ENCODE data around the gene TSKU.

TSKU gene

DNA sequence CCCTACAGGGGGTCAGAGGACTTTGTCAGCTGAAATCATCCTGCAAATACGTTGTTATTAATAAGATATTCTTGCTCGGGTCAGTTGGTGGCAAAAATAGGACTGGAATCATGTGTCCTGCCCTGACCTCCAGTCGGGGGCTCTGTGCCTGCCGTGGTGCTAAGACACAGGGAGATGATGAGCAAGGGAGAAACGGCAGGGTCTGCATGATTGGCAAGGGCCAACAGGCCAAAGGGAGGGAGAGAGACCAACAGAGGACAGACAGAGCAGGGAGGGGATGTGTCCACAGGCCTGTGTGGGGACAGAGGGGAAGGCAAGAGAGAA is 10.4 kb upstream of the TSKU start:
- H3K36me3 ChIP-seq (ENCODE audit: control insufficient read depth, insufficient read depth, low read length), result no peaks in the 10 kb centered on the region
- no peak overlapping the region for H3K9ac ChIP-seq (ENCODE audit: low read length)
- H3K4me1 ChIP-seq (ENCODE audit: control insufficient read depth, insufficient read depth, low read length), result peaks cover 49% of the 10 kb centered on the region
- H3K4me3 ChIP-seq (ENCODE audit: low read depth, low read length), result no peak overlapping the region
- H3K27me3 ChIP-seq (ENCODE audit: control insufficient read depth, insufficient read depth, low read length), result no peaks in the 10 kb centered on the region
- no peak overlapping the region for H3K27ac ChIP-seq (ENCODE audit: low read depth, low read length)
- H3K9me3 ChIP-seq (ENCODE audit: control insufficient read depth, insufficient read depth, low read depth, low read length), result peaks cover 24% of the 10 kb centered on the region

DNA sequence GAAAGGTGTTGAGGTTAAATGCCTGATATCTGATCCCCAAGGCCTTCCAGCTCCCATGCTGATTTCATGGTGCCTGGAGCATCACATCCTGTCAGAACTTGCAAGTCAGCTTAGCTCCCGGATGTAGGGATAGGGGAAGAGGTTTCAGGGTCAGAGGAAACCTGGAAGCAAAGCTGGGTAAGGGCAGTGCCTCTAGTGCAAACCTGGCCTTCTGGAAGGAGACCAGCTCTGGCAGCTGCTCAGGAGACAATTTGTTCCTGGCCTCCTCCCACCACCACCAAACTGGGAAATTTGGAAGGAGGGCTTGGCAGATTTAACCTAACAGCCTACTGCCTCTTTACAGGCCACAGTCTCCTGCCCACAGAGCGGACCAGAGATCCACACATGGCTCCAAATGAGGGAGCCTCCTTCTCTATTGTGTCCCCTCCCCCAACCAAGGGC is 9.2 kb upstream of the TSKU start:
- no peak overlapping the region for H3K27ac ChIP-seq (ENCODE audit: low read depth, low read length)
- H3K9me3 ChIP-seq (ENCODE audit: control insufficient read depth, insufficient read depth, low read depth, low read length), result peaks cover 36% of the 10 kb centered on the region
- H3K4me3 ChIP-seq (ENCODE audit: low read depth, low read length), result no peak overlapping the region
- H3K4me1 ChIP-seq (ENCODE audit: control insufficient read depth, insufficient read depth, low read length), result peaks cover 37% of the 10 kb centered on the region
- no peaks in the 10 kb centered on the region for H3K27me3 ChIP-seq (ENCODE audit: control insufficient read depth, insufficient read depth, low read length)
- H3K9ac ChIP-seq (ENCODE audit: low read length), result no peak overlapping the region
- H3K36me3 ChIP-seq (ENCODE audit: control insufficient read depth, insufficient read depth, low read length), result no peaks in the 10 kb centered on the region

DNA sequence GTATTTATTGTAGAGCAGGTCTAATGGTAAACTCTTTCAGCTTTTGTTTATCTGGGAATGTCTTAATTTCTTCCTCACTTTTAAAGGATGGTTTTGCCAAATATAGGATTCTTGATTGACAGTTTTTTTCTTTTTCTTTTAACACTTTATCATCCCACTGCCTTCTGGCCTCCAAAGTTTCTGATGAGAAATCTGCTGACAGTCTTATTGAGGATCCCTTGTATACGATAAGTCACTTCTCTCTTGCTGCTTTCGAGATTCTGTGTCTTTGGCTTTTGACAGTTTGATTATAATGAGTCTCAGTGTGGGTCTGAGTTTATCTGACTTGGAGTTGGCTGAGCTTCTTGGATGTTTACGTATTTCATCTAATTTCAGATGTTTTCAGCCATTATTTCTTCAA is 6.7 kb upstream of the TSKU start:
- H3K27me3 ChIP-seq (ENCODE audit: control insufficient read depth, insufficient read depth, low read length), result no peaks in the 10 kb centered on the region
- peaks cover 22% of the 10 kb centered on the region for H3K4me1 ChIP-seq (ENCODE audit: control insufficient read depth, insufficient read depth, low read length)
- peaks cover 43% of the 10 kb centered on the region for H3K9me3 ChIP-seq (ENCODE audit: control insufficient read depth, insufficient read depth, low read depth, low read length)
- no peak overlapping the region for H3K4me3 ChIP-seq (ENCODE audit: low read depth, low read length)
- H3K27ac ChIP-seq (ENCODE audit: low read depth, low read length), result no peak overlapping the region
- H3K9ac ChIP-seq (ENCODE audit: low read length), result no peak overlapping the region
- H3K36me3 ChIP-seq (ENCODE audit: control insufficient read depth, insufficient read depth, low read length), result no peaks in the 10 kb centered on the region

DNA sequence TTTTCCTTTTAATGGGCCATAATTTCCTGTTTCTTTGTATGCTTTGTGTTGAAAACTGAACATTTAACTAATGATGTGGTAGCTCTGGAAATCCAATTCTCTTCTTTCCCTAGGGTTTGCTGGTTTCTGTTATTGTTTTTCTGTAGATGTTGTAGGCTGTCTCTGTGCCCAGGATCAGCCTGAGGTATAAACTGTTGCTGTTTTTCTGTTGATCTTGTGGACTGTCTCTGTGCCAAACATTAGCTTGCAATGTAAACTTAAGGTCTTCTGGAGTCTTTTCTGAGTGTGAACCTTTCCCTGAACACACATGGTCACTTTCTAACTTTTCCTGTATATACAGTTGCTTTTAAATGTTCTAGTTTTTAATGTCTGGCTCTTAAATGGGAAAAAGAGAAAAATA is 5.9 kb upstream of the TSKU start:
- H3K4me1 ChIP-seq (ENCODE audit: control insufficient read depth, insufficient read depth, low read length), result peaks cover 22% of the 10 kb centered on the region
- no peak overlapping the region for H3K9ac ChIP-seq (ENCODE audit: low read length)
- no peaks in the 10 kb centered on the region for H3K27me3 ChIP-seq (ENCODE audit: control insufficient read depth, insufficient read depth, low read length)
- H3K4me3 ChIP-seq (ENCODE audit: low read depth, low read length), result no peak overlapping the region
- no peak overlapping the region for H3K27ac ChIP-seq (ENCODE audit: low read depth, low read length)
- H3K9me3 ChIP-seq (ENCODE audit: control insufficient read depth, insufficient read depth, low read depth, low read length), result peaks cover 43% of the 10 kb centered on the region
- H3K36me3 ChIP-seq (ENCODE audit: control insufficient read depth, insufficient read depth, low read length), result no peaks in the 10 kb centered on the region

DNA sequence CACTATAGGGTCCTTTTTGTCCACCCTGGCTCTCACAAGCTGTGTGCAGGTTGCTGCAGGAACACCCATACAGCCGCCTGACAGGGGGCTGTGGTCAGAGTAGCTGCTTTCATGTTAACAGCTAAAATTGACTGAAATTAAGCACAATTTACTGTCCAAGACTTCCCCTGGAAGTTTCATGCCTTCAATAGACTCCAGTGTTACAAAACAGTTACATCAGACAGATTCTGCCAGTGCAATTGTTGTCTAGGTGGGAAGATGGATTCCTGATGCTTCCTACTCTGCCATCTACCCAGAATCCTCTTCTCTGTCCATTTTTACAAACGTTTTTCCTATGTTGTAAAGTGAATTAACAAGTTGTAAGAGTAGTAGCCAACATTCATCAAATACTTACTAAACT is 5.3 kb upstream of the TSKU start:
- Histone ChIP-seq H3K9me3 (ENCODE audit: control insufficient read depth, insufficient read depth, low read depth, low read length) (peaks cover 43% of the 10 kb centered on the region), H3K4me3 (ENCODE audit: low read depth, low read length) (no peak overlapping the region), H3K36me3 (ENCODE audit: control insufficient read depth, insufficient read depth, low read length) (no peaks in the 10 kb centered on the region), H3K27ac (ENCODE audit: low read depth, low read length) (no peak overlapping the region), H3K4me1 (ENCODE audit: control insufficient read depth, insufficient read depth, low read length) (peaks cover 17% of the 10 kb centered on the region), H3K27me3 (ENCODE audit: control insufficient read depth, insufficient read depth, low read length) (no peaks in the 10 kb centered on the region), H3K9ac (ENCODE audit: low read length) (no peak overlapping the region)

DNA sequence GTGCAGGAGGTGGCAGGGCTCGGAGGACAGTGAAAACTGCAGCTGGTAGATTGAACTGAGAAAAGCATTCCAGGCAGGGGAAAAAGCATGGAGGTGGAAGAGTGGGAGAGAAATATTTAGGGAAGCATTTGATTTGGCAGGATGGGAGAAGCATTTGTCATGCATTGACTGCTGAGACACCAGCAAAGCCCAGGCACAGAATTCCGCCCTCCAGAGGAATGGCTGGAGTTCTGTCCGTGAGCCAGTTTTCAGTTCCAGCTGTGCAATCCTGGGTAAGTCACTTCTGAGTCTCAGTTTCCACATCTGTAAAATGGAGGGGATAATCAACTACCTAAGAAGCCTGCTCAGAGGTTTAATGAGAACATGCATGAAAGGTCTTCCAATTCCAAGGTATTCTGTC is 4.3 kb upstream of the TSKU start:
- Histone ChIP-seq H3K4me3 (ENCODE audit: low read depth, low read length) (no peak overlapping the region), H3K27me3 (ENCODE audit: control insufficient read depth, insufficient read depth, low read length) (no peaks in the 10 kb centered on the region)

DNA sequence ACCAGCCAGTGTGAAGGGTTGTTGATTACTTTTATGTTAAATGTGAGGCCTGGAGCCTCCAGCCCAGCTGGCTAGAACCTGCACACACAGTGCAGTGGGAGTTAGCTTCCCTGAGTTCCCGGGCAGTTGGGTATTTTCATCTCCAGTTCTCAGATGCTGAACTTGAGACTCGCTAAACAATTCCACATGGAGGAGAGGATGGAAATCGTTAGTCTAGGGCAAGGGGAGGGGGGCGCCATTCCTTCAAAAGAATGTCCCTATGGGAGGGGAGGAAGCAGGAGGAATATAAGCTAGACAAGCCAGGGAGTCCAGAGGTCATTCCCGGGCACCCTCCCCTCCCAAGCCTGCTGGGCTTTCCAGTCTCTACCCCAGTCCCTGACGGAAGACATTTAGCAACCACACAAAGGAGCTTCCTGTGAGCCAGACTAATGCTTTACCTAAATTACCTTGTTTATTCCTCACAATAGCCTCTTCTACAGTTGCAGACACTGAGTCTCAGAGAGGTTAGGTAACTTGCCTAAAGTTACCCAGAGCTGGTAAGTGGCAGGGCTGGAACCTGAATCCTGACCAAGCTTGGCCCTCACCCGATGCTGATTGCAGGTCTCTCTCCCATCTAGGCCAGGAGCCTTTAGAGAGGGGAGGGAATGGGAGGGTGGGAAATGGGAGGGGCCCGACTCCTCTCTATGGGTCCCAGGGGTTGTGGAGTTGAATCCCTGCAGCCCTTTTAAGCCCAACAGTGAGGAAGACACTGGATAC is 1.9 kb upstream of the TSKU start:
- Histone ChIP-seq H3K27me3 (ENCODE audit: control insufficient read depth, insufficient read depth, low read length) (no peaks in the 10 kb centered on the region), H3K4me3 (ENCODE audit: low read depth, low read length) (peak overlapping the region; percentile 88; the same call in 1 of the 2 replicates), H3K36me3 (ENCODE audit: control insufficient read depth, insufficient read depth, low read length) (no peaks in the 10 kb centered on the region), H3K27ac (ENCODE audit: low read depth, low read length) (no peak overlapping the region), H3K9ac (ENCODE audit: low read length) (peak overlapping the region; percentile 22), H3K4me1 (ENCODE audit: control insufficient read depth, insufficient read depth, low read length) (peaks cover 33% of the 10 kb centered on the region), H3K9me3 (ENCODE audit: control insufficient read depth, insufficient read depth, low read depth, low read length) (peaks cover 34% of the 10 kb centered on the region)

More for the DNA sequence above, 4.3 kb upstream of the TSKU start:
- H3K36me3 ChIP-seq (ENCODE audit: control insufficient read depth, insufficient read depth, low read length), result no peaks in the 10 kb centered on the region
- peaks cover 17% of the 10 kb centered on the region for H3K4me1 ChIP-seq (ENCODE audit: control insufficient read depth, insufficient read depth, low read length)
- H3K27ac ChIP-seq (ENCODE audit: low read depth, low read length), result no peak overlapping the region
- H3K9me3 ChIP-seq (ENCODE audit: control insufficient read depth, insufficient read depth, low read depth, low read length), result peaks cover 43% of the 10 kb centered on the region
- no peak overlapping the region for H3K9ac ChIP-seq (ENCODE audit: low read length)

DNA sequence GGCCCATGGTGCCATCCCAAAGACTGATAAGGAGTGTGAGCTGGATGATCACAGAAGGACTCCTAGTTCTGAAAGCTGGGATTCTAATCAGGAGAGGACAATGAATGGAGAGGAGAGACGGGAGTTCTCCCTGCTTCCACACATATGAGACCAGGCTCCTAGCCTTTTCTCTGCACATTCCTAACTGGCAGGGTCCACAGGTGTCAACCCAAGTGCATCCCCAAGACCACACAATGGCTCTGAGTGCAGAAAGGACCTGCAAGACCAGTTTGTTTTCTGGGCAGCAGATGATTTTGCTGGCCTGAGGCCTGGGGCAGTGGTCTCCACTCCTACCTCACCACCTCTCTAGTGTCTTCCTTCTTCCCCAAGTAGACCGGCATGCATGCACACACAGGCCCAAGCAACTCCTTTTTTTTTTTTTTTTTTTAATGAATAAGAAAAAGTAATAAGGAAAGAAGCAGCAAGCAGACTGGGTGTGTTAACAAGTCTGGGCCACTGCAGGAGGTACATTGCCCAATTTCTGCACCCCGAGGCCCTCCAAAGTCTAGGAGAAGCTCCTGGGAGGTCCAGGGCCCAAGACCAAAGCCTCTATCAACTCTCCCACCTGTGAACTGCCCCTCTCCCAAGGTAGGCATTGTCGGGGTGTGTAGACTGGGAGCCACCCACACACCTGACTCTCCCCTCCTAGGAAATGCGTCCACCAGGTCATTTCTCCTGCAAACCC is 1.2 kb upstream of the TSKU start:
- Histone ChIP-seq H3K36me3 (ENCODE audit: control insufficient read depth, insufficient read depth, low read length) (no peaks in the 10 kb centered on the region), H3K27me3 (ENCODE audit: control insufficient read depth, insufficient read depth, low read length) (no peaks in the 10 kb centered on the region), H3K27ac (ENCODE audit: low read depth, low read length) (peak overlapping the region; percentile 82; the same call in 1 of the 2 replicates), H3K9me3 (ENCODE audit: control insufficient read depth, insufficient read depth, low read depth, low read length) (peaks cover 26% of the 10 kb centered on the region), H3K4me3 (ENCODE audit: low read depth, low read length) (peak overlapping the region; percentile 88), H3K4me1 (ENCODE audit: control insufficient read depth, insufficient read depth, low read length) (peaks cover 40% of the 10 kb centered on the region), H3K9ac (ENCODE audit: low read length) (peak overlapping the region; percentile 79)

DNA sequence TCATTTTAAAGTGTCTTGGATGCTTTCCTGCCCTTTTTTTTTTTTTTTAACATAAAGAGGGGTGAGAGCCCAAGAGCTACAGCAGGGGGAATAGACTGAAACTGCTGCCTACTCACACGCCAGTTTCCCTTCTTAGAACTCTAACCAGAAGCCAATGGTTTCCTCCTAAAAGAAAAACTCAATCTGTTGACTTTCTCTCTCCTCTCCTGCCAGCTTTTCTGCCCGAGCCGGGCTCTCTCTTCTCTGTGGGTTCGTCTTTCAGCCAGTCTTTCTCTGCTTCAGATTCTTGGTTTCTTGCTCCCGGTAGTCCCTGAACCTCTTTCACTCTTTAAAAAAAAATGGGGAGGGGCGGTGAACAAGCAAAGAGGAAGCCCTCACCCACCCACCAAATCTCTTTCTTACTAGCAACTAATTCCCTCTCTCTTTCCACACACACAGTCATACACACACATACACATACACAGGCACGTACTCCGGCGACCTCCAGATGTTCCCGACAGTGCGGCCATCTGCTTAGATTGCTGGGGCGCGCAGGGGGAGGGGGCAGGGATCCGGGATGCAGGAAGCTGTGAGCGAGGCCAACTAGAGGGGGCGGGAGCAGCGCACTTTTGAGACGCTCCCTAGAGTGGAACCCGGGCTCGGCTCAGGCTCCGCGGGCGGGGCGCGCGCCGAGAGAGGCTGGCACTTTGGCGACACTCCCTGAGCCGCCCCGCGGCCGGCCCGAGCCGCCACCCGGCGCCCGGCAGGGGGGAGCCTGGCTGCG is 444 bp upstream of the TSKU start:
- peak overlapping the region; percentile 99 for H3K4me3 ChIP-seq (ENCODE audit: low read depth, low read length)
- peak overlapping the region; percentile 82; the same call in 1 of the 2 replicates for H3K27ac ChIP-seq (ENCODE audit: low read depth, low read length)

DNA sequence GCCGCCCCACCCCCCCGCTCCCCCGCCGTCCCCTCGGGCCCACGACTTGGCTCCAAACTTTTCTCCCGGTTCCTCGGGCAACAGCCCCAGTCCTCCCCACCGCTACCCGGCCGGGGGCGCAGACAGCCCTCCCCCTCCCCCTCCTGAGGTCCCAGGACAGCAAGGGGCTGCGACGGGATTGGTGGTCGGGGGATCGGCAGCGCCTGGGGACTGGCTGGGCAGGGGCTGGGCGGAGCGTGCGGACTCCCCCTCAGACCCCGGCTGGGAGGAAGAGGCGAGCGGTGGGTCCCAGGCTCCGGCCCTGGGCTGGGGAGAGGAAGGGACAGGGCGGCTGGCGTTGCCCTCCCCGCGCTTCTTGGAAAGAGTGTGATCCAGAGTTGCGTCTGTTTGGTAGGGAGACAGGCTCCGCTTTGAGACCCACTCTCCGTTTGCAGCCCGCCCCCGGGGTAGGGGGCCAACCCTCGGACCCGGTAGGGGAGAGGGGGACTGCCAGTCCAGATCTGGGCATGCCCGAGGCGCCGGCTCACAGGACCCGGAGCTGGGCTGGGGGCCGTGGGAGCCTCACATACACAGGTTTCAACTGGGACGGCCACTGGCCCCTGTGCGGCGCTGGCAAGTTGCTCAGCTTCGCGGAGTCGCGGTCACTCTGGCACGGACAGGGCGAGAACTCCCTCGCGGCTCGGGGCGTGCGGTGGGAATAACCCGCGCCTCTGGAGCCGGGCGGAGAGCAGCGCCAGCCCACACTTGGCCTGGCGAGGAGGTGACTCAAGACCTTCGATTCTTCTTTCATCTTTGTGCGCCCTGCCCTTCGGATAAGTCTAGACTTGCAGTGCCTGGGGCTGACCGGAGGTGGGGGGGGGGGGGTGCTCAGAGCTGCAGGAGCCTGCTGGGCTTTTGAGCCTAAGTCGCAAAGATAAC is 999 bp downstream of the TSKU start:
- H3K27me3 ChIP-seq (ENCODE audit: control insufficient read depth, insufficient read depth, low read length), result no peaks in the 10 kb centered on the region
- peaks cover 8% of the 10 kb centered on the region for H3K36me3 ChIP-seq (ENCODE audit: control insufficient read depth, insufficient read depth, low read length)
- H3K4me3 ChIP-seq (ENCODE audit: low read depth, low read length), result peak overlapping the region; percentile 99
- peaks cover 58% of the 10 kb centered on the region for H3K4me1 ChIP-seq (ENCODE audit: control insufficient read depth, insufficient read depth, low read length)
- H3K9me3 ChIP-seq (ENCODE audit: control insufficient read depth, insufficient read depth, low read depth, low read length), result peaks cover 5% of the 10 kb centered on the region; the same call in 1 of the 2 replicates
- H3K27ac ChIP-seq (ENCODE audit: low read depth, low read length), result peak overlapping the region; percentile 98
- peak overlapping the region; percentile 99 for H3K9ac ChIP-seq (ENCODE audit: low read length)

More for the DNA sequence above, 444 bp upstream of the TSKU start:
- H3K4me1 ChIP-seq (ENCODE audit: control insufficient read depth, insufficient read depth, low read length), result peaks cover 46% of the 10 kb centered on the region
- H3K36me3 ChIP-seq (ENCODE audit: control insufficient read depth, insufficient read depth, low read length), result peaks cover 7% of the 10 kb centered on the region
- no peaks in the 10 kb centered on the region for H3K27me3 ChIP-seq (ENCODE audit: control insufficient read depth, insufficient read depth, low read length)
- H3K9me3 ChIP-seq (ENCODE audit: control insufficient read depth, insufficient read depth, low read depth, low read length), result peaks cover 19% of the 10 kb centered on the region
- peak overlapping the region; percentile 99 for H3K9ac ChIP-seq (ENCODE audit: low read length)
